ENCODE results near the gene KCNIP1.

GRCh38 chr5:170484459-170484831 lies 19.4 kb upstream of the KCNIP1 start:
- TF ChIP-seq, protein P1, sequence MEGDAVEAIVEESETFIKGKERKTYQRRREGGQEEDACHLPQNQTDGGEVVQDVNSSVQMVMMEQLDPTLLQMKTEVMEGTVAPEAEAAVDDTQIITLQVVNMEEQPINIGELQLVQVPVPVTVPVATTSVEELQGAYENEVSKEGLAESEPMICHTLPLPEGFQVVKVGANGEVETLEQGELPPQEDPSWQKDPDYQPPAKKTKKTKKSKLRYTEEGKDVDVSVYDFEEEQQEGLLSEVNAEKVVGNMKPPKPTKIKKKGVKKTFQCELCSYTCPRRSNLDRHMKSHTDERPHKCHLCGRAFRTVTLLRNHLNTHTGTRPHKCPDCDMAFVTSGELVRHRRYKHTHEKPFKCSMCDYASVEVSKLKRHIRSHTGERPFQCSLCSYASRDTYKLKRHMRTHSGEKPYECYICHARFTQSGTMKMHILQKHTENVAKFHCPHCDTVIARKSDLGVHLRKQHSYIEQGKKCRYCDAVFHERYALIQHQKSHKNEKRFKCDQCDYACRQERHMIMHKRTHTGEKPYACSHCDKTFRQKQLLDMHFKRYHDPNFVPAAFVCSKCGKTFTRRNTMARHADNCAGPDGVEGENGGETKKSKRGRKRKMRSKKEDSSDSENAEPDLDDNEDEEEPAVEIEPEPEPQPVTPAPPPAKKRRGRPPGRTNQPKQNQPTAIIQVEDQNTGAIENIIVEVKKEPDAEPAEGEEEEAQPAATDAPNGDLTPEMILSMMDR (optimal IDR thresholded peaks at IDR 0.05 in 1 of 3, IDR thresholded peaks at IDR 0.05 in 1 of 3, conservative IDR thresholded peaks at IDR 0.05 in 1 of 3; ENCODE audit: extremely low read depth in 1 of 3, insufficient read depth in 2 of 3, low read length in 3 of 3) = no peak
- no peak for TF ChIP-seq EZH2 (IDR thresholded peaks at IDR 0.05; ENCODE audit: low read length)

Data from keratinocyte (primary cell).